ENCODE measurements around the gene DDA1. TPM values are rescaled to one million over a fixed set of nuclear protein-coding genes. Genes with fewer than 3 reads are reported as not detected.

DDA1 gene
- total and polyA plus RNA-seq, 2 of the 13 experiments (the other 11 are each of a cell fraction or from before 2014, with no cell fraction given) = 24.5 to 26.0 TPM

DNA sequence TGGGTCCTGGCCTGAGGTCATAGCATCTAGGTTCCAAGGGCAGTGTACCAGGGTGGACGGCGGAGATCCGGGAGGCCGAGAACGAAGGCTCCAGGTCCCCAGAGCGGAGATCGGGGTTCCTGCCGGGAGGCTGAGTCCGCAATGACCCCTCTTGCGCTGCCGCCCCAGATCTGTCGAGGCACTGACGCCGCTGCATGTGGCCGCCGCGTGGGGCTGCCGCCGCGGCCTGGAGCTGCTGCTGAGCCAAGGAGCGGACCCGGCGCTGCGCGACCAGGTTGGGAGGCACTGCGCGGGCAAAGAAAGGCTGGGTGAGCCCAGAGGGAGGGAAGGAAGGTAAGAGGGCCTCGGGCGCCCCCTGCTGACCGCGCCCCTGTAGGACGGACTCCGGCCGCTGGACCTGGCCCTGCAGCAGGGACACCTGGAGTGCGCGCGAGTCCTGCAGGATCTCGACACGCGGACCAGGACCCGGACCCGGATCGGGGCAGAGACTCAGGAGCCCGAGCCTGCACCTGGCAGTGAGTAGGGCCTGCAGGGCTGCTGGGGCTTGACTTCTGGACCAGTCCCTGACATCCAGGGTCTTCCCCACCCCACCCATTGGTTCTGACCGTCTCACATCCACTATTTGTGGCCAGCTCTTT lies 26.8 kb upstream of the DDA1 start (continued):
- no peak; the same call in 1 of the 2 replicates for TF ChIP-seq ZNF704 (CRISPR knock-in tag; IDR thresholded peaks at IDR 0.05; ENCODE audit: borderline replicate concordance)
- peak; percentile 34; the same call in 1 of the 2 replicates for TF ChIP-seq MAZ (IDR thresholded peaks at IDR 0.05; ENCODE audit: borderline replicate concordance, low read depth, low read length)
- TF ChIP-seq MAZ (CRISPR knock-in tag; IDR thresholded peaks at IDR 0.05; ENCODE audit: low read depth) = no peak
- TF ChIP-seq ZMYM3 (CRISPR knock-in tag; IDR thresholded peaks at IDR 0.05) = peak; percentile 70
- no peak for TF ChIP-seq THYN1 (CRISPR knock-in tag; IDR thresholded peaks at IDR 0.05; ENCODE audit: borderline replicate concordance, low read depth)
- TF ChIP-seq ZBTB4 (CRISPR knock-in tag; IDR thresholded peaks at IDR 0.05; ENCODE audit: borderline replicate concordance) = 0 out of 2 replicates have a peak, but pooled peaks have one; percentile 53
- TF ChIP-seq RORA (CRISPR knock-in tag; IDR thresholded peaks at IDR 0.05) = no peak
- no peak for TF ChIP-seq RFX3 (CRISPR knock-in tag; IDR thresholded peaks at IDR 0.05)
- no peak for TF ChIP-seq DMAP1 (CRISPR knock-in tag; IDR thresholded peaks at IDR 0.05)
- no peak for TF ChIP-seq FOSL1 (CRISPR knock-in tag; IDR thresholded peaks at IDR 0.05; ENCODE audit: borderline replicate concordance)
- no peak for TF ChIP-seq ZBTB7A (CRISPR knock-in tag; IDR thresholded peaks at IDR 0.05)
- no peak for TF ChIP-seq PREB (CRISPR knock-in tag; IDR thresholded peaks at IDR 0.05)
- no peak for TF ChIP-seq SMARCE1 (IDR thresholded peaks at IDR 0.05; ENCODE audit: borderline replicate concordance)
- TF ChIP-seq ZNF121 (CRISPR knock-in tag; IDR thresholded peaks at IDR 0.05) = peak; percentile 74
- TF ChIP-seq RARG (CRISPR knock-in tag; IDR thresholded peaks at IDR 0.05; ENCODE audit: low read depth) = no peak
- no peak for TF ChIP-seq RARA (CRISPR knock-in tag; IDR thresholded peaks at IDR 0.05)
- TF ChIP-seq, protein P1, sequence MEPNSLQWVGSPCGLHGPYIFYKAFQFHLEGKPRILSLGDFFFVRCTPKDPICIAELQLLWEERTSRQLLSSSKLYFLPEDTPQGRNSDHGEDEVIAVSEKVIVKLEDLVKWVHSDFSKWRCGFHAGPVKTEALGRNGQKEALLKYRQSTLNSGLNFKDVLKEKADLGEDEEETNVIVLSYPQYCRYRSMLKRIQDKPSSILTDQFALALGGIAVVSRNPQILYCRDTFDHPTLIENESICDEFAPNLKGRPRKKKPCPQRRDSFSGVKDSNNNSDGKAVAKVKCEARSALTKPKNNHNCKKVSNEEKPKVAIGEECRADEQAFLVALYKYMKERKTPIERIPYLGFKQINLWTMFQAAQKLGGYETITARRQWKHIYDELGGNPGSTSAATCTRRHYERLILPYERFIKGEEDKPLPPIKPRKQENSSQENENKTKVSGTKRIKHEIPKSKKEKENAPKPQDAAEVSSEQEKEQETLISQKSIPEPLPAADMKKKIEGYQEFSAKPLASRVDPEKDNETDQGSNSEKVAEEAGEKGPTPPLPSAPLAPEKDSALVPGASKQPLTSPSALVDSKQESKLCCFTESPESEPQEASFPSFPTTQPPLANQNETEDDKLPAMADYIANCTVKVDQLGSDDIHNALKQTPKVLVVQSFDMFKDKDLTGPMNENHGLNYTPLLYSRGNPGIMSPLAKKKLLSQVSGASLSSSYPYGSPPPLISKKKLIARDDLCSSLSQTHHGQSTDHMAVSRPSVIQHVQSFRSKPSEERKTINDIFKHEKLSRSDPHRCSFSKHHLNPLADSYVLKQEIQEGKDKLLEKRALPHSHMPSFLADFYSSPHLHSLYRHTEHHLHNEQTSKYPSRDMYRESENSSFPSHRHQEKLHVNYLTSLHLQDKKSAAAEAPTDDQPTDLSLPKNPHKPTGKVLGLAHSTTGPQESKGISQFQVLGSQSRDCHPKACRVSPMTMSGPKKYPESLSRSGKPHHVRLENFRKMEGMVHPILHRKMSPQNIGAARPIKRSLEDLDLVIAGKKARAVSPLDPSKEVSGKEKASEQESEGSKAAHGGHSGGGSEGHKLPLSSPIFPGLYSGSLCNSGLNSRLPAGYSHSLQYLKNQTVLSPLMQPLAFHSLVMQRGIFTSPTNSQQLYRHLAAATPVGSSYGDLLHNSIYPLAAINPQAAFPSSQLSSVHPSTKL (CRISPR knock-in tag; IDR thresholded peaks at IDR 0.05) = peak; percentile 26; the same call in 1 of the 2 replicates
- TF ChIP-seq PRPF4 (IDR thresholded peaks at IDR 0.05; ENCODE audit: low read depth, low read length, poor library complexity, severe bottlenecking) = no peak
- TF ChIP-seq, protein P2, sequence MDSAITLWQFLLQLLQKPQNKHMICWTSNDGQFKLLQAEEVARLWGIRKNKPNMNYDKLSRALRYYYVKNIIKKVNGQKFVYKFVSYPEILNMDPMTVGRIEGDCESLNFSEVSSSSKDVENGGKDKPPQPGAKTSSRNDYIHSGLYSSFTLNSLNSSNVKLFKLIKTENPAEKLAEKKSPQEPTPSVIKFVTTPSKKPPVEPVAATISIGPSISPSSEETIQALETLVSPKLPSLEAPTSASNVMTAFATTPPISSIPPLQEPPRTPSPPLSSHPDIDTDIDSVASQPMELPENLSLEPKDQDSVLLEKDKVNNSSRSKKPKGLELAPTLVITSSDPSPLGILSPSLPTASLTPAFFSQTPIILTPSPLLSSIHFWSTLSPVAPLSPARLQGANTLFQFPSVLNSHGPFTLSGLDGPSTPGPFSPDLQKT (CRISPR knock-in tag; IDR thresholded peaks at IDR 0.05; ENCODE audit: borderline replicate concordance) = no peak
